NCI-H446 treated with DMSO at 0.1 percent for 48 hours (cell line): Measurements from ENCODE around the gene EXOSC6.
"Not testable (repeated sequence)": the region's sequence is repeated elsewhere in the genome, so short reads cannot be mapped to it uniquely, and the experiment has no call there.

ENCODE experiments used
- DNase-seq: peaks from one replicate; lab custom pipeline; 2025; lab: John Stamatoyannopoulos, UW

Gene EXOSC6

GRCh38 chr16:70198666-70199065 is 53.1 kb downstream of the EXOSC6 start:
- DNase-seq, result not testable (repeated sequence)

GRCh38 chr16:70198230-70198629 is 53.5 kb downstream of the EXOSC6 start:
- DNase-seq, result not testable (repeated sequence)

- not testable (repeated sequence) for DNase-seq
Measured at GRCh38 chr16:70197611-70198010, 54.1 kb downstream of the EXOSC6 start.
